PFSK-1 (cell line): ENCODE results near the gene C10orf53.

Source experiments
- POLR2AphosphoS5 ChIP-seq: IDR thresholded peaks from 2 replicates; pipeline ENCODE4 v1.6.1; 2012; ENCODE audit warnings: low read depth, mild to moderate bottlenecking, control low read depth, low read length, moderate library complexity
- SIN3A ChIP-seq: IDR thresholded peaks from 2 replicates; pipeline ENCODE4 v1.6.1; 2012; ENCODE audit warnings: mild to moderate bottlenecking, low read length, moderate library complexity, borderline replicate concordance; ENCODE audit not compliant: insufficient read depth
- TAF1 ChIP-seq: IDR thresholded peaks from 2 replicates; pipeline ENCODE4 v1.6.1; 2012; ENCODE audit warnings: low read length, control low read depth, borderline replicate concordance; ENCODE audit not compliant: insufficient read depth
- TF ChIP-seq, protein P1 (sequence below), 2 experiments: IDR thresholded peaks; 2 replicates each; pipeline versions ENCODE4 v1.6.1 to v1.8.0; 2011 to 2012; ENCODE audit warnings: low read depth in 2 of 2, low read length in 2 of 2, control low read depth in 1 of 2, inconsistent platforms in 1 of 2, mild to moderate bottlenecking in 1 of 2, moderate library complexity in 1 of 2; ENCODE audit not compliant: insufficient read depth in 1 of 2

DNA sequence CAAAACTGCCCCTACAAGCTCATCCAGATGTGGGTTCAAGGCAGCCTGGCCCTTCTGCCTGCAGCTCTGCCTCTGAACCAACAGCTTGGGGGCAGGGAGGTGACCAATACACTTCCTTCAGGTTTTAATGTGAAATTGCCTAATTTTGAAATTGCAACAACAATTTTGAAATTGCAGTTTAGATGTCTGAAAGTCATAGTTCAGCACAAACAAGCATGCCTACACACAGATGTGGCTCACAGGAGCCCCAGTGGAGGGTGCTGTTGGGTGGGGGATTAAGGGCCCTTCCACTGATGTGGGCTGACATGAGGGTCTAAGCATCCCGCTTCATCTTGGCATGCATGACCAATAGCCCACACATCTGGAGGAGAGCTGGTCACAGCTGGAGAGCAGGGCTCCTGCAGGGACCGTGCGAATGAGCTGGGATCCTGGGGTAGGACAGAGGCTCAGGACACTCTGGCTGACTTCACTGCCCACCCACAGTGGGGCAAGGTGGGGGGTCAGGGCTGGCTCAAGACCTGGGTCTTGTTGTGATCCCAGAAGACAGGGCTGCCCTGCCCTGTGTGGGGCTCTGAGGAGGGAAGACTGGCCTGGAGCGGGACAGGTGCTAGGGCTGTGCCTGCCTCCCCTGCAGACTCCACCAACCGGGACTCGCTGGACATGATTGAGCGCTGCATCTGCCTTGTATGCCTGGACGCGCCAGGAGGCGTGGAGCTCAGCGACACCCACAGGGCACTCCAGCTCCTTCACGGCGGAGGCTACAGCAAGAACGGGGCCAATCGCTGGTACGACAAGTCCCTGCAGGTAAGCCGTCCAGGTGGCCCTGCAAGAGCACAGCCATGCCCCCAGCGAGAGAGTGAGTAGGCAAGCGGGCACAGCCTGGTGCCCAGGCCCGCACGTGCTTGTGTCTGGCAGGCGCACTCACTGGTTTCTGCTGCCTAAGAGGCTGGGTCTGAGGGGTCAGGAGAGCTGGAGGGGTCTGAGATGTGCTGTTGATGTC, 33.3 kb upstream of the C10orf53 start:
- TF ChIP-seq TAF1 (no peak), POLR2AphosphoS5 (no peak), SIN3A (no peak)
- TF ChIP-seq, protein P1, sequence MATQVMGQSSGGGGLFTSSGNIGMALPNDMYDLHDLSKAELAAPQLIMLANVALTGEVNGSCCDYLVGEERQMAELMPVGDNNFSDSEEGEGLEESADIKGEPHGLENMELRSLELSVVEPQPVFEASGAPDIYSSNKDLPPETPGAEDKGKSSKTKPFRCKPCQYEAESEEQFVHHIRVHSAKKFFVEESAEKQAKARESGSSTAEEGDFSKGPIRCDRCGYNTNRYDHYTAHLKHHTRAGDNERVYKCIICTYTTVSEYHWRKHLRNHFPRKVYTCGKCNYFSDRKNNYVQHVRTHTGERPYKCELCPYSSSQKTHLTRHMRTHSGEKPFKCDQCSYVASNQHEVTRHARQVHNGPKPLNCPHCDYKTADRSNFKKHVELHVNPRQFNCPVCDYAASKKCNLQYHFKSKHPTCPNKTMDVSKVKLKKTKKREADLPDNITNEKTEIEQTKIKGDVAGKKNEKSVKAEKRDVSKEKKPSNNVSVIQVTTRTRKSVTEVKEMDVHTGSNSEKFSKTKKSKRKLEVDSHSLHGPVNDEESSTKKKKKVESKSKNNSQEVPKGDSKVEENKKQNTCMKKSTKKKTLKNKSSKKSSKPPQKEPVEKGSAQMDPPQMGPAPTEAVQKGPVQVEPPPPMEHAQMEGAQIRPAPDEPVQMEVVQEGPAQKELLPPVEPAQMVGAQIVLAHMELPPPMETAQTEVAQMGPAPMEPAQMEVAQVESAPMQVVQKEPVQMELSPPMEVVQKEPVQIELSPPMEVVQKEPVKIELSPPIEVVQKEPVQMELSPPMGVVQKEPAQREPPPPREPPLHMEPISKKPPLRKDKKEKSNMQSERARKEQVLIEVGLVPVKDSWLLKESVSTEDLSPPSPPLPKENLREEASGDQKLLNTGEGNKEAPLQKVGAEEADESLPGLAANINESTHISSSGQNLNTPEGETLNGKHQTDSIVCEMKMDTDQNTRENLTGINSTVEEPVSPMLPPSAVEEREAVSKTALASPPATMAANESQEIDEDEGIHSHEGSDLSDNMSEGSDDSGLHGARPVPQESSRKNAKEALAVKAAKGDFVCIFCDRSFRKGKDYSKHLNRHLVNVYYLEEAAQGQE (IDR thresholded peaks at IDR 0.05; ENCODE audit: insufficient read depth in 1 of 2, low read depth in 2 of 2, low read length in 2 of 2), result no peak
